ENCODE data around the gene TBX10. TPM values are rescaled to one million over a fixed set of nuclear protein-coding genes. Genes with fewer than 3 reads are reported as not detected.

Gene TBX10
- total RNA-seq, 6 experiments from 2014 or later, result not detected

GRCh38 chr11:67584881-67585873 lies 54.4 kb downstream of the TBX10 start:
- Mint-ChIP-seq H3K36me3 (ENCODE audit: low read depth) (peaks cover 17% of the 10 kb centered on the region; the same call in 1 of the 2 replicates), H3K27me3 (ENCODE audit: insufficient read depth) (peaks cover 14% of the 10 kb centered on the region), H3K9me3 (no peaks in the 10 kb centered on the region), H3K4me1 (ENCODE audit: low read depth) (peaks cover 46% of the 10 kb centered on the region), H3K27ac (peak overlapping the region; percentile 81), H3K4me3 (peak overlapping the region; percentile 94)
- no peak for DNase-seq
- no peak for TF ChIP-seq CTCF (IDR thresholded peaks at IDR 0.05)

GRCh38 chr11:67584205-67584880 lies 55.2 kb downstream of the TBX10 start:
- DNase-seq, result peak; percentile 48
- peaks cover 54% of the 10 kb centered on the region for H3K4me1 Mint-ChIP-seq (ENCODE audit: low read depth)
- H3K9me3 Mint-ChIP-seq, result no peaks in the 10 kb centered on the region
- peaks cover 18% of the 10 kb centered on the region for H3K27me3 Mint-ChIP-seq (ENCODE audit: insufficient read depth)
- peak overlapping the region; percentile 81 for H3K27ac Mint-ChIP-seq
- TF ChIP-seq CTCF (IDR thresholded peaks at IDR 0.05), result no peak
- peak overlapping the region; percentile 94 for H3K4me3 Mint-ChIP-seq
- peaks cover 17% of the 10 kb centered on the region; the same call in 1 of the 2 replicates for H3K36me3 Mint-ChIP-seq (ENCODE audit: low read depth)

- H3K4me1 Mint-ChIP-seq (ENCODE audit: low read depth), result peaks cover 58% of the 10 kb centered on the region
- H3K27ac Mint-ChIP-seq, result peak within 1 kb of the TSS; percentile 87
- H3K9me3 Mint-ChIP-seq, result no peaks in the 10 kb centered on the region
- H3K4me3 Mint-ChIP-seq, result peak within 1 kb of the TSS; percentile 94
- peaks cover 17% of the 10 kb centered on the region; the same call in 1 of the 2 replicates for H3K36me3 Mint-ChIP-seq (ENCODE audit: low read depth)
- DNase-seq, result peak; percentile 77
- peaks cover 24% of the 10 kb centered on the region for H3K27me3 Mint-ChIP-seq (ENCODE audit: insufficient read depth)
- TF ChIP-seq CTCF (IDR thresholded peaks at IDR 0.05), result peak; percentile 86
Measured at GRCh38 chr11:67583247-67584204, 56.0 kb downstream of the TBX10 start, which contains the start of gene GSTP1. TSS of gene GSTP1 (plus strand) at chr11:67583812. CDS start at chr11:67583844, 32 bp downstream.

- peak overlapping the region; percentile 94; the same call in 1 of the 2 replicates for H3K4me3 Mint-ChIP-seq
- H3K27ac Mint-ChIP-seq, result no peak overlapping the region
- peaks cover 24% of the 10 kb centered on the region for H3K27me3 Mint-ChIP-seq (ENCODE audit: insufficient read depth)
- no peak for DNase-seq
- H3K36me3 Mint-ChIP-seq (ENCODE audit: low read depth), result peaks cover 7% of the 10 kb centered on the region; the same call in 1 of the 2 replicates
- no peaks in the 10 kb centered on the region for H3K9me3 Mint-ChIP-seq
- TF ChIP-seq CTCF (IDR thresholded peaks at IDR 0.05), result no peak
- peaks cover 58% of the 10 kb centered on the region for H3K4me1 Mint-ChIP-seq (ENCODE audit: low read depth)
Measured at GRCh38 chr11:67582011-67582410, 57.6 kb downstream of the TBX10 start.

Measured in HFFc6 (cell line).